ENCODE data around the gene TYW3.

TYW3 gene

DNA sequence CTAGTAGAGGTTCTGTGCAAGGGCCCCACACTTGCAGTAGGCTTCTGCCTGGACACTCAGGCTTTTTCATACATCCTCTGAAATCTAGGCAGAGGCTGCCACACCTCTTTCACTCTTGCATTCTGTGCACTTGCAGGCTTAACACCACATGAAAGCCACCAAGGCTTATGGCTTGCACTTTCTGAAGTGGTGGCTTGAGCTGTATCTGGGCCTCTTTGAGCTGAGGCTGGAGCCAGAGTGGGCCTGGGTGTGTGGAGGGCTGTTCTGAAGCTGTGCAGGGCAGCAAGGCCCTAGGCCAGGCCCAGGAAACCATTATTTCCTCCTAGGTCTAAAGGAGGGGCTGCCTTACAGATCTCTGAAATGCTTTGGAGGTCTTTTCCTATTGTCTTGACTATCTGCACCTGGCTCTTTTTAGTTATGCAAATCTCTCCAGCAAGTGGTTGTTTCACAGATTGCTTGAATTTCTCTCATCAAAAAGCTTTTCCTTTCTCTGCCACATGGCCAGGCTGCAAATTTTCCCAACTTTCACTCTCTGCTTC lies 66.2 kb downstream of the TYW3 start:
- DNase-seq, result no peak

DNA sequence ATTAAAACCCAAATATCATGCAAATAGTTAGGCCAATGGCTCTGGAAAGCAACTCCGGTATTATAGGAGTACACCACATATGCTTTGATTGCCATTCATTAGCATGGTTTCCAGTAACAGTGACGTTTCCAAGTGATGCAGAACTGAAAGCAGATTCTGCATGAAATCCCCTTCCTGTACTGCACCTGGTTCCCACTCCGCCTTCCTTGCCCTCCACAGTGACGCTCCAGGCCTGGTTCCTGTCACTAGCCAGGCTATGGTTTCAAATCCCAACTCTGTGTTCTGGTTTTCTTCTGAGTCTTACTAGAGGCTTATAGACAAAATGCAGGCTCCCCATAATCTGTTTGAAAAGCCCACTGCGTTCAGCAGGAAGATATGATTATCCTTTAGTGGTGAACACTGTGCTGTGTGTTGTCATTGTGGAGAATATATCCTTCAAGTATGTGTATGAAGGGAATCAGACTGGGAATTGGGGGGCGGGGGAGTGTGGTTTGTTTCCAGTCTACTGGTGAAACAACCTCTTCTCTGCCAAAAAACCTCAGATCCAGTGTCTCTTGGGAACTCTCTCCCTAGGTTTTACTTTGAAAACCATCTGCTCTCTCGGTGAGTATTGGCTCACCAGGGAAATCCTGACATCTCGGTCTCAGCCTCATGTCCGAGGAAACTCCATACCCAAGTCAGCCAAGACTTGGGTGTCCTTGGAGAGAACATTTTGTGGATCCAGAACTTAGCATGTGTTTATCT lies 78.7 kb downstream of the TYW3 start:
- no peak for DNase-seq

GRCh38 chr1:74812180-74812541 lies 79.2 kb downstream of the TYW3 start:
- no peak for DNase-seq
